Activated CD4-positive, alpha-beta T cell treated with anti-CD3 and anti-CD28 coated beads, Interleukin-2, amount 50 U/mL, for 24 hours (primary cell): ENCODE measurements around the gene SPEG.

Experiments
- DNase-seq, 2 donors: peaks; one replicate each; pipeline ENCODE4 v3.0.0-alpha.2; 2020; ENCODE audit warnings: low read depth in 1 of 2, low spot score in 1 of 2

SPEG gene

DNA sequence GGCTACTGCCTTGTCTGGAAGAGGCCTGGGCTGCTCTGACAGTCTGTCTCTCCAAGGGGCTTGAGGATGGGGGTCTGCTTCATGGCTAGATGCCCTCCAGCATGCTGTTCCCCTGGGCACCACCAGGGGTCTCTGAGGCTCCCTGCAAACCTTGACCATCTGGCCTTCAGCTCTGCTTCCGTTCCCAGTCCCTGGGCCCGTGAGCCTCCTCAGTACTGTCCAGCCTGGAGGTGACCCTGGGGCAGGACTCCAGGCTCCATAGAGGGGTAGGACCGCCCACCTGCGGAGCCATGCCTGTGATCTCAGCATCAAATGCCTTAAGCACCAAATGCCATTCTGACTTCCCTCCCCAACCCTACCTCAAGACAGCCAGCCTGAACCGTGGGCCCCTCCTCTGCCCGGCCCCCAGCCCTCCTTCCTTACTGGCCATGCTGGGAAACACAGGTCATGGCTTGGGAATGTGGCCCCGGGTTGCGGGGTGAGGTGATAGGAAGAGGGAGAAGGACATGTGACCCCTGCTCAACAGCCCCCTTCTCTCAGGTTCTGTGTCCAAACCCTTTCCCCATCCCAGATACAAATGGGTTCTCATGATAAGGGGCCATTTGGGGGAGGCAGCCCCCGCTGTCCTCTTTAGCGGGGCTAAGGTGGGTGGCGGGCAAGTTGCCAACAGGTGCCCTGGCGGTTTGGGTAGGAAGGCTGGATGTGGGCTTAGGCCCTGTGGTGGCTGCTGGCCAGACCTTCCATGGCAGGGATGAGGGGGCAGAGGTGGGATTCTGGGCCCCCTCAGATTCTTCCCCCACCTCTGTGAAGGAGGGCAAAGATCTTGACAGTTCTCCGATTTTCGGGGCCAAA is 25.0 kb downstream of the SPEG start:
- DNase-seq: peak; percentile 23 to 25

DNA sequence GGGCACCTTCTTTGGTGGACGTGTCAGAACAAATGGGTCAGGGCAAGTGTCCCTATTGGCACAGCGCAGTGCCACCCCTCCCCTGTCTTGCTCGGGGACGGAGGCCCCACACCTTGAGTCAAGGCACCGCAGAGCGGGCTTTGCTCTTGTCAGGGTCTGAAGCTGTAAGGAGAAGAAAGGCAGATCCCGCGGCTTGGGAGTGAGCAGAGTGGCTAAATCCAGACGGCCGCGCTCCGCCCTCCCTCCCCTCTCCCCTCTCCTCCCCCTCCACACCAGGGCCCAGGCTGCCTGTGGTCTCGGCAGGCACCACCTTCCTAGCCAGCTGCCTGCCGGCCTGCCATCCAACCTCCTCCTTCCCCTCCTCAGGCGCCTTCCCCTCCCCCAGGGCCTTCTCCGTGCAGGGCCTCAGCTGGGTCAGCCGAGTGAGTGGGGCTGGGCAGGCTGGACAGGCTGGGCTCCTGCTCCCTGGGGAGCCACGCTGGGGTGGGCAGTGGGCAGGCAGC is 25.8 kb downstream of the SPEG start:
- DNase-seq: no peak

DNA sequence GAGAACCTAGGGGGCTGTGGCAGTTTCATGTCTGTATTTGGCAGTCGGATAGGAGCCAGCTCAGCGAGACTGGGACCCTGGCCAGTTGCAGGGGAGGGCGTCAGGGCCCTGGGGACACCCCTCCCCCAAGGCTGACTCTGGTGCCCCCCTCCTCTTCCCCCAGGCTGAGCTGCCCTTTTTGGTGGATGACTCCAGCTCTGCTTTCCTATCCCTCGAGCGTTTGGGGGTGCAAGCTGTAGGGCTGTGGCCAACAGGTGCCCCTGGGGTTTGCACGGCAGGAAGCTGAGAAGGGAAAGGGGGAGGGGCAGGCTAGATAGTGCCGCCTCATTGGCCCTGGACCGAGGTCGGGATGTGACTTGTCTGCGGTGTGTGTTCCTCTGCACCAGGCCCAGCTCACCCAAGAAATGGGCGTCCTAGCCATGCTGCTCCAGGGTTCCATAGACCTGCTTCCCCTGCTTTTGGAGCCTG is 26.4 kb downstream of the SPEG start:
- DNase-seq: no peak

DNA sequence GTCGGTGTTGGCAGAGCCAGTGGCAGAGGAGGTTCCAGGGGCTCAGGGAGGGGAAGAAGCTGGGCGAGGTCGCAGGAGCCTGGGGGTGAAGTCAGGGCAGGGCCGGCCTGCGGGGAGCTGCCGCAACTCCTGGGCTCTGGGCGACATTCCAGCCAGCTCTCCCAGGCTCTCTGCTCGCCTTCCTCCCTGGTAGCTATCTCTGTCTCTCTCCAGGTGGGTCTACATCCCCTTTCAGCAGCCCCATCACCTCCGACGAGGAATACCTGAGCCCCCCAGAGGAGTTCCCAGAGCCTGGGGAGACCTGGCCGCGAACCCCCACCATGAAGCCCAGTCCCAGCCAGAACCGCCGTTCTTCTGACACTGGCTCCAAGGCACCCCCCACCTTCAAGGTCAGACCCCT is 27.0 kb downstream of the SPEG start:
- DNase-seq: no peak

DNA sequence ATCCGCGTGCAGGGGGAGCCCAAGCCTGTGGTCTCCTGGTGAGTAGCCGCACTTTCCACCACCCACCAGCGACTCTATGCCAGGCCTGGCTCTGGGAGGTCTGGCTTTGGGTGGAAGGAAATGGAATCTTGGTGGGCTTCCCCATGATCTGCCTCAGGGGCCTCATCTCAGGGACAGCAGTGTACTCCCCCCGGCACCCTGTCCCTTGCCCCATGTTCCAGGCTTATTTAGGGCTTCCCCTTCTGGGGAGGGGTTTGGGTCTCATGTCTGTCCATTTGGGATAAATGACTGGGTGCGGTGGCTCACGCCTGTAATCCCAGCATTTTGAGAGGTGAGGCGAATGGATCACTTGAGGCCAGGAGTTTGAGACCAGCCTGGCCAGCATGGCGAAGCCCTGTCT is 27.7 kb downstream of the SPEG start:
- no peak for DNase-seq

DNA sequence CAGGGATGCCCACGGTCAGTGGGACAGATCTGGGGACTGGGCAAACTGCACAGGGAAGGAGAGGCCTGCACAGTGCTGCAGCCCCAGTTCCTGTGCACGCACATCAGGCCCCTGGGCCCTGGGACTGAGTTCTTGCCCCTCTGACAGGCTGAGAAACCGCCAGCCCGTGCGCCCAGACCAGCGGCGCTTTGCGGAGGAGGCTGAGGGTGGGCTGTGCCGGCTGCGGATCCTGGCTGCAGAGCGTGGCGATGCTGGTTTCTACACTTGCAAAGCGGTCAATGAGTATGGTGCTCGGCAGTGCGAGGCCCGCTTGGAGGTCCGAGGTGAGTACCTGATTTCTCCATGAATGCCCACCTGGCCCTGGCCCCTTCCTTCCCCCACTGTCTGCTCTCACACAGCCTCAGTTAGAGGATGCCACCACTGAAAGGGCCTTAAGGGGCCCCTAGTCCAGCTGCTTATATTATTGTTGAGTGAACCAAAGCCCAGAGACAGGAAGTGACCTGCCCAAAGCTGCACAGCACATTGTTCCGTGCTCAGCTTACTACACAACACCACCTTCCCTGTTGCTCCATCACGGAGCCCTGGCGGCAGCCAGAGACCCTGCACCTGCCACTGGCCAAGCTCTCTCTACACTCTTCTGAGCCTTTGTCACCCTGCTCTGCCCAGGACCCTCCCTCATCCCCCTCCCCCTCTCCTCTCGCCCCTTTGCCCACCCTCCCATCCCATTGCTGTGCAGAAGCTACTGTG is 29.8 kb downstream of the SPEG start:
- no peak for DNase-seq

DNA sequence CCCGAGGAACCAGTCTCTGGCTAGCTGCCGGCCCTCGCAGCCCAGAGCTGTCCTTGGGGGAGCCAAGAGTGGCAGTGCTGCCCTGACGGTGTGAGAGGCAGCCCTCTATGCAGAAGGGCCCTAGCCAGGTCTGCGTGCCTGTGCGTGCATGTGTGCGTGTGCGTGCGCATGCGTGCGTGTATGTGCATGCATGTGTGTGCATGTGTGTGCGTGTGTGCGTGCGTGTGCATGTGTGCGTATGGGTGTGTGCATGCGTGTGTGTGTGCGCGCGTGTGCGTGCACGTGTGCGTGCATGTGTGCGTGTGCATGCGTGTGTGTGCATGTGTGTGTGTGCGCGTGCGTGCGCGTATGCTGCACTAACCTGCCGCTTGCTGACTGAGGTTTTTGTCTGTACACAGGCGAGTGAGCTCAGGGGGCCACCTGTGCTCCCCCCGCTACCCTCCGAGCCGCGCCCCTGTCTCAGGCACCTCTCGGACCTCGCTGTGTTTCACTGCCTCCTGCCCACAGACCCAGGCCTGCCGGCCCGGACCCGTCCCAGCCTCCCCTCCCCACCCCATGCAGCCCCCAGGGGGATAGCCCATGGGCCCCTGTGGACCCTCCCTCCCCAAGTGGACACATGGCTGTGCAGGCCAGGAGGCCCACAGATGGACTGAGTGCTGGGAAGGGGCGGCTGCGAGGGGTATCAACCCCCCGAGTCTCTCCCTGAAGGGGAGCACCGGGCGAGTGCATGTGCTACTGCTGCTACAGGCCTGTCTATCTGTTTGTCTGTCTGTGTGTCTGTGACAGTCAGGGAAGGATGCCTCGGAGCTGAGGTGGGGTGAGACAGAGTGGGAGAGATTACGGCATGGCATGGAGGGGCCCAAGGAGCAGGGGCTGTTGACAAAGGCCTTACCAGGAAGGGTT is 31.3 kb downstream of the SPEG start:
- no peak for DNase-seq

DNA sequence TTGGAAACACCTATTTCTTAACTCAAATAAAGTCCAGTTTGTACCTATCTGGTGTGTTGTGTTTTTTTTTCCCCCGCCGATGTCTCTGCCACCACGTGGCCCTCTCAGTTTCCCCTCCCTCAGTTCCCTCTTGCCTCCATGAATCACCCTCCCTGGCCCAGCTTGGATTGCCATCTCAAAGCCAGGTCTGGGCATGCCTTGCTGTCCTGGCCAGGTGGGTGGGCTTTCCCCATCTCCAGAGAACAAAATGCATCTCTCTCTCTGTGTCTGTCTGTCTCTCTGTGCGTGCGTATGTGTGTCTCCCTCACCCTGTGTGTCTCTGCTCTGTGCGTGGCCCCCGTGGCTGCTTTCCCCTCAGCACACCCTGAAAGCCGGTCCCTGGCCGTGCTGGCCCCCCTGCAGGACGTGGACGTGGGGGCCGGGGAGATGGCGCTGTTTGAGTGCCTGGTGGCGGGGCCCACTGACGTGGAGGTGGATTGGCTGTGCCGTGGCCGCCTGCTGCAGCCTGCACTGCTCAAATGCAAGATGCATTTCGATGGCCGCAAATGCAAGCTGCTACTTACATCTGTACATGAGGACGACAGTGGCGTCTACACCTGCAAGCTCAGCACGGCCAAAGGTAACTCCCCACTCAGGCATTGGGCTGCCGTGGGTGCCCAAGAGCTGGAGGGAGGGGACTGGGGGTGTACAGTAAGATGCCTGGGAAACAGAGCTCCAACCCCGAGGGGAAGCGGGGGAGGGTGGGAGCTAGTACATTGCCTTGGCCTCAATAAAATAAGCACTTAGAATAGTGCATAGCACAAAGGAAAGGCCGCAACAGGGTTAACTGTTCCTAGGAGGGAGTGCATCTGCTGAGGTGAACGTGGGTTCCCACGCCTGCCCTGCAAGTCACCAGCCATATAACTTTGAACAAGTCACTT is 32.4 kb downstream of the SPEG start:
- DNase-seq: no peak

DNA sequence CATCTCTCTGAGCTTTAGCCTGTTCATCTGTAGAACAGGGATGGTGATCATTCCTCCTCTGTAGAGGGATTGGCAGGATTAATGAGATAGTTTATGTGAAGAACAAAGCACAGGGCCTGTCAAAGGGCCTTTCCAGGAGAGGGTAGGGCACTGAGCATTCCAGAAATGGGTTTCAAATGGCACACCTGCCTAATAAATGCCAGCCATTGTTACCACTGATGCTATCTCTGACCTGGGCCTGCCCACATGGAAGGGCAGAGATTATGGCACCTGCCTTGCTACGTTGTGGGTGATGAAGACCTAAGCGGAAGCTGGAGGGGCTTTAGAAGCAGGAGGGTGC is 33.1 kb downstream of the SPEG start:
- no peak for DNase-seq

DNA sequence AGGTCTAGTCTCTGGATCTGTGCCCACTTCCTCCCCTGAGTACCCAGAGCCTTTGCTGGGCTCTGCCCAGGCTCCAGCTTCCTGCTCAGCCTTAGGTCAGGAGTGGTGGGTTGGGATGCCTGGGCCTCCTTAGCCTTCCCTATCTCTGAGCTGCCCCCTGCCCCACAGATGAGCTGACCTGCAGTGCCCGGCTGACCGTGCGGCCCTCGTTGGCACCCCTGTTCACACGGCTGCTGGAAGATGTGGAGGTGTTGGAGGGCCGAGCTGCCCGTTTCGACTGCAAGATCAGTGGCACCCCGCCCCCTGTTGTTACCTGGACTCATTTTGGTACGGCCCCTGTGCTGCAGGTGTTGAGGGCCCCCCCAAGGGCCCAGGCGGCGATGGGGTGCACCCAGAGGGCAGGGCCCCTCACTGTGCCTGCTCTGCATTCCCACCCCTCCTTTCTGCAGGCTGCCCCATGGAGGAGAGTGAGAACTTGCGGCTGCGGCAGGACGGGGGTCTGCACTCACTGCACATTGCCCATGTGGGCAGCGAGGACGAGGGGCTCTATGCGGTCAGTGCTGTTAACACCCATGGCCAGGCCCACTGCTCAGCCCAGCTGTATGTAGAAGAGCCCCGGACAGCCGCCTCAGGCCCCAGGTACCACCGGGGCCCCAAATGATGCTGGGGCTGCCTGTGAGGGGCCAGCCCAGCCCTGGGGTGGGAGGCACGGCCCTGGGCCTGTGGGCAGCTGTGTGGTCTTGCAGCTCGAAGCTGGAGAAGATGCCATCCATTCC is 34.0 kb downstream of the SPEG start:
- DNase-seq: no peak

DNA sequence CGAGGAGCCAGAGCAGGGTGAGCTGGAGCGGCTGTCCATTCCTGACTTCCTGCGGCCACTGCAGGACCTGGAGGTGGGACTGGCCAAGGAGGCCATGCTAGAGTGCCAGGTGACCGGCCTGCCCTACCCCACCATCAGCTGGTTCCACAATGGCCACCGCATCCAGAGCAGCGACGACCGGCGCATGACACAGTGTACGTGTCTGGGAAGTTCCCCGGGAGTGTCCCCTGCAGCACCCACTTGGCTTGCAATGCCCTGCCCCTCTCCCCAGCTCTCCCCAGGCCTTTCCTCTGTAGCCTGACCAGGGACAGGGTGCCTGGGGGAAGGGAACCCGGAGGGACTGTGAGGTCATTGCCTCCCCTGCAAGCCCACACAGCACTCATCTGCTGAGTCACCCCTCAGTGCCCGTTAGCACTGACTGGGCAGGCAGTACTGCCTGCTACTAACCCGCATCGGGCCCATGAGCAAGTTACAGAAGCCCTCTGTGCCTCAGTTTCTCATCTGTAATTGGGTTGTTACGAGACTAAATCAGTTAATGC is 34.6 kb downstream of the SPEG start:
- no peak for DNase-seq

DNA sequence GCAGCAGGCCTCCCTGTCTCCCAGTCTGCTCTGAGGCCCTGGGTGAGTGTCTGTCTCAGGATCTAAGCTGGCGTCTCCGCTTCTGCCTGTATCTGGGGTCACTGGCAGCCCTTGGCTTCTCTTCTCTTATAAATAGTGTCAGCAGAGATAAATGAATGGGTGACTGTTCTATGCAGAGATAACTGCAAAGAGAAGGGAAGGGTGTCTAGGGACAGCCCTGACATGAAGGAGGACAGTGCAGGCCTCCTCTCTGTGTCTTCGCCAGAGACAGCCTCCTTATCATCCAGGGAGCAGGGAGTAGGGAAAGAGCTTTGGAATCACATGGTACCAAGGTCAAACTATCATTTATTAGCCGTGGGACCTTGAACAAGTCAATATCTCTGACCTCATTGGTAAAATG is 35.8 kb downstream of the SPEG start:
- DNase-seq: no peak

DNA sequence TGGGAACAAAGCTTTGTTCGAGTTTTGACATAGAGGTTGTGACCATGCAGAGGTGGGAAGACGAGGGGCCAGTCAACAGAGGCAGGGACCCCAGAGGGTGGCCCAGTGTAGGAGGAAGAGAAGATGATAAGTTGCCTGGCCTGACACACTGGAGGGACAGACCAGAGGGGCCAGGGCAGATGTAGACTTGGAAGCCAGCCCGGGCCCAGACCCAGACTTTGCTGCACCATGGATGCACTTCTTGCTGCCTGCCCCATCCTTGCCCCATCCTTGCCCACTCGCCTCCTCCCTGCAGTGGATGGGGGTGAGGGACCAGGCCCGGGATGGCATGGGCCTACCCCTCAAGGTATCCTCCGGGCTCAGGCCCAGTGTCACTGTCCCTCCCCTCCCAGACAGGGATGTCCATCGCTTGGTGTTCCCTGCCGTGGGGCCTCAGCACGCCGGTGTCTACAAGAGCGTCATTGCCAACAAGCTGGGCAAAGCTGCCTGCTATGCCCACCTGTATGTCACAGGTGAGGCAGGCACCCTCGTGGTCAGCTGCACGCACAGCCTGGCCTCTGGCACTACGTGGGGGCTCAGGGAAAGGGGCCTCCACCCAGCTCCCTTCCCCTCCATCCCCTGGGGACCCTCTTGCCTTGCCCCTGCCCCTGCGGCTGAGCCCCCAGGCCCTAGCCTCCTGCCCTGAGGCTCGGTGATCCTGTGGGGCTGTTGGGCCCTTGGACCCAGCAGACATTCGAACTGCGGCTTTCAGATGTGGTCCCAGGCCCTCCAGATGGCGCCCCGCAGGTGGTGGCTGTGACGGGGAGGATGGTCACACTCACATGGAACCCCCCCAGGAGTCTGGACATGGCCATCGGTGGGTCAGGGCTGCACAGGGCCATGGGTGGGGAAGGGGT is 37.1 kb downstream of the SPEG start:
- no peak for DNase-seq

DNA sequence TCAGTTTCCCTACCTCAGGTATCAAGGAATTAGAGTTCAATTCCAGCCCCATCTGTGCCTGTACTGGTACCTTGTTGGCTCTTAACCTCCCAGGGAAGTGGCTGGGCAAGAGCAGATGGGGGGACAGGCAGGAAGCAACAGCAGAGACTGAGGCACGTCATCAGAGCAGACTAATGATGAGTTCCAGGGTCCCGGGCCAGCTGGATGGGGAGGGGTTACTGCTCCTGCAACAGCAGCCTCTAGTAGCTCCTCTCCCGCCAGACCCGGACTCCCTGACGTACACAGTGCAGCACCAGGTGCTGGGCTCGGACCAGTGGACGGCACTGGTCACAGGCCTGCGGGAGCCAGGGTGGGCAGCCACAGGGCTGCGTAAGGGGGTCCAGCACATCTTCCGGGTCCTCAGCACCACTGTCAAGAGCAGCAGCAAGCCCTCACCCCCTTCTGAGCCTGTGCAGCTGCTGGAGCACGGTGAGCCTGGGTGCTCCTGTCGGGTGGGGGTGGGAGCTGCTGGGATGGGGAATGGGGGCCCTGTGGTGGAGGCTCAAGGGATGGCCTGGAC is 38.1 kb downstream of the SPEG start:
- DNase-seq: no peak

DNA sequence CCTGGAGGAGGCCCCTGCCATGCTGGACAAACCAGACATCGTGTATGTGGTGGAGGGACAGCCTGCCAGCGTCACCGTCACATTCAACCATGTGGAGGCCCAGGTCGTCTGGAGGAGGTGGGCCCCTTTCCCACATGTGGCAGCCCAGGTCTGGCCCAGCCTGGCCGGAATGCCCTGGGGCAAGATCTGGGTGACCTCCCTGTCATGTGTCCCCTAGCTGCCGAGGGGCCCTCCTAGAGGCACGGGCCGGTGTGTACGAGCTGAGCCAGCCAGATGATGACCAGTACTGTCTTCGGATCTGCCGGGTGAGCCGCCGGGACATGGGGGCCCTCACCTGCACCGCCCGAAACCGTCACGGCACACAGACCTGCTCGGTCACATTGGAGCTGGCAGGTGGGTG is 38.9 kb downstream of the SPEG start:
- DNase-seq: no peak

DNA sequence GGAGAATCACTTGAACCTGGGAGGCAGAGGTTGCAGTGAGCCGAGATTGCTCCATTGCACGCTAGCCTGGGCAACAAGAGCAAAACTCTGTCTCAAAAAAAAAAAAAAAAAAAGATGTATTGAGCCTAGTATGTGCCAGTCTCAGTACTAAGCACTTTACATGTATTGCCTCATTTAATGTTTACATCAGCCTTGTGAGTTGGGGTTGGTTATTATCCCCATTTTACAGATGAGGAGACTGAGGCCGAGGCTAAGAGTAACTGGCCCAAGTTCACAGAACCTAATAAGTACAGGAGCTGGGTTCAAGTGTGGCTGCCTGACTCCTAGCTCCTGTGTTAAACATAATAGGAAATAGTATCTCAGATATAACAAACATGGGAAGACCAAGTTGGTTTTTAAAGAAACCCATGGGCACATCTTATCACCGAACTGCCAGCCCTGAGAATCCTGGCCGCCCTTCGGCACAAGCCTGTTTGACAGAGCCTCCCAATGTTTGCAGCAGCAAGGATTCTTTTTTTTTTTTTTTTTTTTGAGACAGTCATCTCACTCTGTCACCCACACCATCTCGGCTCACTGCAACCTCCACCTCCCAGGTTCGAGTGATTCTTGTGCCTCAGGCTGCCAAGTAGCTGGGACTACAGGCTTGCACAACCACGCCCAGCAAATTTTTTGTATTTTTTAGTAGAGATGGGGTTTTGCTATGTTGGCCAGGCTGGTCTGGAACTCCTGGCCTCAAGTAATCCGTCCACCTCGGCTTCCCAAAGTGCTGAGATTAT is 39.8 kb downstream of the SPEG start:
- DNase-seq: no peak

DNA sequence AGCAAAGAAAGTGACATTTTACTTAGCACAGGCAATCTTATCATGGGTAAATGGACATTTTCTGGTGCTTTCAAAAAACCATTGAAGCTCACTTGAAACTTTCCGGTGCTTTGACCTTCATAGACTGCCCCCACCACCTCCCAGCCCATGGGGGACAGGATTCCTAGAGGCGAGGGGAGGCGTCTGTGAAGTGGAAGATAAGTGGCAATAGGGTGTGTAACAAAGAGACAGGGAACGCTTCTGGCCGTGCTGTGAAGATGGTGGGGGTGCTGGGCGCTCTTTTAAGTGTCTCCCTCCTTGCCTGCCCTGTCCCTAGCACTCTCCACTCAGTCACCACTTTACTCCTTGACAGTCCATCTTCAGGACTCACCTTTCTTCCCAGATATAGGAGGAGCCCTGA is 40.6 kb downstream of the SPEG start:
- DNase-seq: no peak
